ENCODE results near the gene CLRN3.
A peak's percentile ranks its signal among the peaks of the same experiment; 100 is the strongest.

Gene CLRN3

DNA sequence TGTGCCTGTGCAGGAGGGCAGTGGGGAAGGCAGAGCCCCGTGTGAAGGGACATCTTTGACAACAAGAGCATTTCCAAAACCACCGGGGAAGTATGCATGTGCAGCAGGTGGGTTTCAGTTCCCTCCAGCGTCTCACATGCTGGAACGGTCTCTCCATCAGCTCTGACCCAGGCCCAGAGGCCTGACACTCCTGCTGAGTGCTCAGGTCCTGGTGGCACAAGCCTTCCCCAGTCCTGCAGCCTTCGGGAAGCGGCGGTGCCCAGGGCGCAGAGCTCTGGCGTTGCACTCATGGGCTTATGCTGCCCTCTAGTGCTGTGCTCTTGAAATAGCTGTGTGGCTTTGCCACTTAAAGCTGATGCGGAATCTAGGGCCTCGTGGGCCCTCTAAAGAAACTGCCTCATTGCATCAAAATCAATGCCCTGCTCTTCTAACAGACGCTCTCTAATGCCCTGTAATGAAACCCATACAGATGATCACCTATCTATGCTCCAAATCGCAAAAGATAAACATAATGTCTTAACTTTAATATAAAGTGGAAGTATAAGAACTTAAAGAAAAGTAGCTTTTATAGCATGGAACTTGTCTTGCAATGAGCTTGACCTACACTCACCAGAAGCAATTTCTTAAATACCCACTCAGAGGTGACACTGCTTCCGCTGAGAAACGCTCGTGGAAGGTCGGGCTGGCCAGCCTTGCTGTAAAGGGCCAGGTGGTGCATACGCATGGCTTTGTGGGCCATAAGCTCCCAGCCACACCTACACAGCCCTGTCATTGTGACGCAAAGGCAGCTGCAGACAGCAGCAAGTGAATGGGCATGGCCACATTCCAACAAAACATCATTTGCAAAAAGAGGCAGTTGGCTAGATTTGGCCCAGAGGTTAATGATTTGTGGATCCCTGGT is 38.6 kb downstream of the CLRN3 start:
- Histone ChIP-seq H3K4me2 (ENCODE audit: low read depth, low read length, poor library complexity, severe bottlenecking) (no peak overlapping the region), H2AFZ (ENCODE audit: low read length) (peak overlapping the region; percentile 42; the same call in 1 of the 2 replicates)
- TF ChIP-seq EZH2phosphoT487 (IDR thresholded peaks at IDR 0.05; ENCODE audit: borderline replicate concordance), result no peak
- TF ChIP-seq, protein P1, sequence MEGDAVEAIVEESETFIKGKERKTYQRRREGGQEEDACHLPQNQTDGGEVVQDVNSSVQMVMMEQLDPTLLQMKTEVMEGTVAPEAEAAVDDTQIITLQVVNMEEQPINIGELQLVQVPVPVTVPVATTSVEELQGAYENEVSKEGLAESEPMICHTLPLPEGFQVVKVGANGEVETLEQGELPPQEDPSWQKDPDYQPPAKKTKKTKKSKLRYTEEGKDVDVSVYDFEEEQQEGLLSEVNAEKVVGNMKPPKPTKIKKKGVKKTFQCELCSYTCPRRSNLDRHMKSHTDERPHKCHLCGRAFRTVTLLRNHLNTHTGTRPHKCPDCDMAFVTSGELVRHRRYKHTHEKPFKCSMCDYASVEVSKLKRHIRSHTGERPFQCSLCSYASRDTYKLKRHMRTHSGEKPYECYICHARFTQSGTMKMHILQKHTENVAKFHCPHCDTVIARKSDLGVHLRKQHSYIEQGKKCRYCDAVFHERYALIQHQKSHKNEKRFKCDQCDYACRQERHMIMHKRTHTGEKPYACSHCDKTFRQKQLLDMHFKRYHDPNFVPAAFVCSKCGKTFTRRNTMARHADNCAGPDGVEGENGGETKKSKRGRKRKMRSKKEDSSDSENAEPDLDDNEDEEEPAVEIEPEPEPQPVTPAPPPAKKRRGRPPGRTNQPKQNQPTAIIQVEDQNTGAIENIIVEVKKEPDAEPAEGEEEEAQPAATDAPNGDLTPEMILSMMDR (conservative IDR thresholded peaks at IDR 0.05; ENCODE audit: low read length), result peak; percentile 78

DNA sequence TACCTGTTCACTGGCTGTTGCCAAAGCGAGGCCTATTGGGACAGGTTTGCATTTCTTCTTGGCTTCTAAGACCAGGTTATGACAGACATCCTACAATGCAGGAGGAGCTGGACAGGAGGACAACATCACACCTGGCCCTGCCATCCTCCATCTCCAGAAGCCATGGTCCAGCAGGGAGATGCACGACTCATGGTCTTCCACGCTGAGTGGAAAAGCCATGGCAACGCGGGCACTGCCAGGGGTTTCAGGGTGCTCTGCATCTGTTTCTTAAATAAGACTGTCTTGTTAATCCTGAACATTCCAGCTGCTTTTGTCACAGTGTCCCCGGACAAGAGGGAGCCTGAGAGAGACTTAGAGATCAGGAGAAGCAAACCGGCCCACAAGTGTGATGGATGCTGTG is 40.3 kb downstream of the CLRN3 start:
- Histone ChIP-seq H3K4me2 (ENCODE audit: low read depth, low read length, poor library complexity, severe bottlenecking) (no peak overlapping the region), H2AFZ (ENCODE audit: low read length) (no peak overlapping the region), H3K4me1 (ENCODE audit: insufficient read depth, low read length, poor library complexity, severe bottlenecking) (no peaks in the 10 kb centered on the region), H3K9ac (ENCODE audit: low read depth, low read length, poor library complexity, severe bottlenecking) (no peak overlapping the region), H3F3A (ENCODE audit: low read depth) (no peaks in the 10 kb centered on the region), H4K20me1 (ENCODE audit: insufficient read depth, low read length, poor library complexity, severe bottlenecking) (no peaks in the 10 kb centered on the region), H3K9me2 (replicated peaks; ENCODE audit: low read depth, low read length) (no peaks in the 10 kb centered on the region), H3K79me2 (ENCODE audit: insufficient read depth, low read length) (no peaks in the 10 kb centered on the region), H3K27me3 (ENCODE audit: insufficient read depth, low read length, poor library complexity, severe bottlenecking) (no peaks in the 10 kb centered on the region), H3K36me3 (ENCODE audit: insufficient read depth, low read length) (no peaks in the 10 kb centered on the region), H3K9me3 (ENCODE audit: insufficient read depth, low read depth, low read length) (no peaks in the 10 kb centered on the region), H3K4me3 (ENCODE audit: low read length, poor library complexity, severe bottlenecking) (no peak overlapping the region)
- TF ChIP-seq, protein P1 (conservative IDR thresholded peaks at IDR 0.05; ENCODE audit: low read length), result no peak
- no peak for TF ChIP-seq EZH2phosphoT487 (IDR thresholded peaks at IDR 0.05; ENCODE audit: borderline replicate concordance)

More for the DNA sequence above, 38.6 kb downstream of the CLRN3 start:
- no peaks in the 10 kb centered on the region for H4K20me1 ChIP-seq (ENCODE audit: insufficient read depth, low read length, poor library complexity, severe bottlenecking)
- H3K4me3 ChIP-seq (ENCODE audit: low read length, poor library complexity, severe bottlenecking), result no peak overlapping the region
- no peaks in the 10 kb centered on the region for H3K4me1 ChIP-seq (ENCODE audit: insufficient read depth, low read length, poor library complexity, severe bottlenecking)
- no peaks in the 10 kb centered on the region for H3K9me2 ChIP-seq (replicated peaks; ENCODE audit: low read depth, low read length)
- H3K9ac ChIP-seq (ENCODE audit: low read depth, low read length, poor library complexity, severe bottlenecking), result no peak overlapping the region
- no peaks in the 10 kb centered on the region for H3K36me3 ChIP-seq (ENCODE audit: insufficient read depth, low read length)
- H3K9me3 ChIP-seq (ENCODE audit: insufficient read depth, low read depth, low read length), result no peaks in the 10 kb centered on the region
- H3F3A ChIP-seq (ENCODE audit: low read depth), result no peaks in the 10 kb centered on the region
- H3K79me2 ChIP-seq (ENCODE audit: insufficient read depth, low read length), result no peaks in the 10 kb centered on the region
- H3K27me3 ChIP-seq (ENCODE audit: insufficient read depth, low read length, poor library complexity, severe bottlenecking), result no peaks in the 10 kb centered on the region

DNA sequence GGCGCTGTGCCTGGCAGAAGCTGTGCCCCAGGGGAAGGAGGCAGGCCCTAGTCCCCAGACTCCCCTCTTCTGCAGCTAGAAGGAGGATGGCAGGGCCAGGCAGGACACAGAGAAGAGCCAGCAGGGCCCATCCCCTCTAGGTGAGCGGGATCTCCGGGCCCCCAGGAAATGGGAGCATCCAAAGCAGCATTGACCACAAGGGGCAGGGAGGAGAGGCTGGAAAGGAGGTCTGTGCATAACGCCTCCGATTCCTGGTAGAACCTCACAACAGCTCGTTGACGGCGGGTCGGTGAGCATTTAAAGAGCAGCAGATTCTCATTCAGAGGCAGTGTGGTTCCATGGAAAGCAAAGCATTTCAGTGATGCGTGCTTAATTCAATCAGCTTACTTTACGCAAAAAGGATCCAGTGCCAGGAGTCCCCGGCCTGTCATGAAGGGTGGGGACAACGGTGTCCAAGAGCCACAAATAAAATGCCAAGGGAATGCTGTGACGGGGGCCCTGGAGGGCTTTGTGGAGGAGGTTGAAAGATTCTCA is 41.0 kb downstream of the CLRN3 start:
- Histone ChIP-seq H3K27me3 (ENCODE audit: insufficient read depth, low read length, poor library complexity, severe bottlenecking) (no peaks in the 10 kb centered on the region), H4K20me1 (ENCODE audit: insufficient read depth, low read length, poor library complexity, severe bottlenecking) (no peaks in the 10 kb centered on the region), H3K79me2 (ENCODE audit: insufficient read depth, low read length) (no peaks in the 10 kb centered on the region), H3K4me2 (ENCODE audit: low read depth, low read length, poor library complexity, severe bottlenecking) (no peak overlapping the region), H3F3A (ENCODE audit: low read depth) (no peaks in the 10 kb centered on the region), H2AFZ (ENCODE audit: low read length) (no peak overlapping the region), H3K4me3 (ENCODE audit: low read length, poor library complexity, severe bottlenecking) (no peak overlapping the region), H3K9ac (ENCODE audit: low read depth, low read length, poor library complexity, severe bottlenecking) (no peak overlapping the region), H3K9me2 (replicated peaks; ENCODE audit: low read depth, low read length) (no peaks in the 10 kb centered on the region), H3K9me3 (ENCODE audit: insufficient read depth, low read depth, low read length) (no peaks in the 10 kb centered on the region), H3K36me3 (ENCODE audit: insufficient read depth, low read length) (no peaks in the 10 kb centered on the region), H3K4me1 (ENCODE audit: insufficient read depth, low read length, poor library complexity, severe bottlenecking) (no peaks in the 10 kb centered on the region)
- TF ChIP-seq, protein P1 (conservative IDR thresholded peaks at IDR 0.05; ENCODE audit: low read length), result no peak
- no peak for TF ChIP-seq EZH2phosphoT487 (IDR thresholded peaks at IDR 0.05; ENCODE audit: borderline replicate concordance)

Measured in Loucy (cell line).